Suppressor macrophage treated with lipopolysaccharide for 4 hours (primary cell): ENCODE results near the gene KLHL26.

ENCODE experiments used
- DNase-seq: peaks from one replicate; pipeline ENCODE4 v3.0.0-alpha.2; 2020

The KLHL26 gene

DNA sequence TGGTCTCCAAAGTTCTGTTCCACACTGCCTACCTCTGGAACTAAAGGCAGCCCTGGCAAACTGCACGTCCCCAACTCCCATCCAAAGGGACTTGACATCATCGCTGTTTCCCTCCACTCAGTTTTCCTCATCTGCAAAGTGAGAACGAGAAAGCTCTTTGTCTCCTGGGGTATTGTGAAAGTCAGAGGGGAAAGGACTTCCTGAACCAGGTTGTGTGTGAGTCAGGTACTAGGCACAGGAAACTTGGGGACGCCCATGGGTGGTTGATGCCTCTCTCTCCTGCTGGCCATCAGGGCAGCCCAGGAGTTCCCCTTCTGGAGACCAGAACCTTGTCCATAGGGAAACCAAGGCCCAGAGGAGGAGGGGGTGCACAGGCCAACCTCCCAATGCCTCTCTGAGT lies 35.0 kb upstream of the KLHL26 start:
- DNase-seq, result no peak

DNA sequence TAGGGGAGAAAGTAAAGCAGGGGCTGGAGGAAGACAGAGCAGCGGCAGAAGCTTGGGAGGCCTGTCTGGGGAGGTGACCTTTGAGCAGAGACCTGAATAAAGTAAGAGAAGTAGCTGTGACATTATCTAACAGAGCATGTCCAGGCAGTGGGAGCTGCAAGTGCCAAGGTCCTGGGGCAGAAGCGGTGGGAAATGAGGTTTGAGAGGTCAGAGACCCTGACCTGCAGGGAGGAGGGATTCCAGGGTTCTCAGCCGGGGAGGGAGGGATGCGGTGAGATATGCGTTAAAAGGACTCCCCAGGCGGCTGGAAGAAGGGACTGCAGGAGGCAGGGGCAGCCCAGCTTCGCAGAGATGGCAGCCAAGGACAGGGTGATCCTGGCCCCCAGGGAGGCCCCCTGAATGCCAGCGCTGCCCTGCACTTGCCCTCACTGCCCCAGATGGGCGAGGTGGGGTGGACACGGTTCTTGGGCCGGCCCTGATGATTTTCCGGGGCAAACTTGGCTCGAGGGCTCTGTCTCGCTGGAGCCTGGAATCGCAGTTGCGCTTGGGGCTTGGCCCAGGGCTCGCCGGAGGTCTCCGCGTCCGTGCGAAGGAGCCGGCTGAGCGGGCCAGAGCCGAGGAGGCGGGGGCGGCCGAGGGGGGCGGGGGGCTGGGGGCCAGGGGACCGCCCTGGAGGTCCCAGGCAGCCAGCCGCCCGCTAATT lies 33.4 kb upstream of the KLHL26 start:
- DNase-seq, result peak; percentile 29

DNA sequence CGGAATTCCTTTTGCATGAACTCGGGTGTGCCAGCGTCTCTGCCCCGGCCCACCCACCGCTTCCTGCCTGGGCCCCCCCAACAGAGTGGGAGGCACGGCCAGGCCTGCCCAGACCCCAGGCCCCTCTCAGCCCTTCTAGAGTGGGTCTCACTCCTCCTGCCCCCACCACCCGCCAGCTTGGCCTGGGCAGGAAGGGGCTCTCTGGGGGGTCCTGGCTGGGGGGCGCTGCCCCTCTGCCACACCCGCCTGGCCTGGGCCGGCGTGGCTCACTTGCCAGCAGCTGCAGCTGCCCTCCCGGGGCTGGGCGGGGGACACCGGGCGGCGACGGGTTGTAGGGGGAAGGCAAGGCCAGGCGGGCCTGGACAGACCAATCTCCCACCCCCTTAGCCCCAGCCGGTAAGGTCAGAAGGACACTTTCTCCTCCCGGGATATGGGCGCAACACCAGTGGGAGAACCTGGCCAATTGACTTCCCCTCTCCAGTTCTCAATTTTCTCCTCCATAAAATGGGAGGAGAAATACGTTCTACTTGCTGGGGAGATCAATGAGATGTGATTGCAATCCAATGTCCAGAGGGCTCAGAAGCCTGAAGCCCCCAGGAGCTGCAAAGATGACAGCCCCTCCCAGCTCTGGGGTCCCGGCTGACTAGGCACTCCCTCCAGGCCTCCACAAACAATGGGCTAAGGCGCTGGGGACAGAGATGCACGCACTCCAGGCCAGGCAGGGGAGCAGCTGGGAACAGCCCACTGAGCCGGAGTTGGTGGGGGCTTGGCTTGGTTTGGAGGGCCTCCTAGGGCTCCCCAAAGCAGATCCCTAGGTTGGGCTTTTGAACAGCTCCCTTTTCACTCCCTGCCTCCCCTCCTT lies 32.6 kb upstream of the KLHL26 start:
- no peak for DNase-seq

DNA sequence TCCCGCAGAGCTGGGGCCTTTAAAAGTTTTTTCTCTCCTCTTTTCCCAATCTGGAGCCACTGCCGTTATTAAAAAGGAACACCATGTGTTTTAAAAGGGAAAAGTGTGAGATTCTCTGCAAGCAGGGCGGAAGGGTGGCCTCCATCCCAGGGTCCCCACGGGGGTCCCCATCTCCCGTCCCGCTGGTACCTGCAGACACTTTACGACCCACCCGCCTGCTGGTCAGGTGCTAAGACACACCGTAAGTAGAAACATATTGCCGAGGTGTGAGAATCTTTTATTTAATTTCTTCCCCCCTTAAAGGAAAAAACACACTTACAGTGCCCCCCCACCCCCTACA lies 32.0 kb upstream of the KLHL26 start:
- no peak for DNase-seq

DNA sequence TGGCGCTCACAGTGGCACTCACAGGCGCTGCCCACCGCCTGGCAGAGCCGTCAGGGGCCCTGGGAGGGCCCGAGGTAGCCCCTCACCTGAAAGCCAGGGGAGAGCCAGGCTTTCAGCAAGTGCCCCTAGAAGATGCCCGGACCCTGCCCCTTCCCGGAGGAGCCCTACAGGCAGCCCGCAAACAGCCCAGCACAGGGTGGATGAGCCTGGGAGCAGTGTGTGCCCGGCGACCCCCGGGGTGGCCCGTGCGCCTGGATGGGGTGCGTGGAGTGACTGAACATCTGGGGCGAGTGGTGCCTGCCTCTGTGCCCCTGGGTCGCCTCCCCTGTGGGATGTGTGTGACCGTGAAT lies 31.7 kb upstream of the KLHL26 start:
- DNase-seq, result no peak

DNA sequence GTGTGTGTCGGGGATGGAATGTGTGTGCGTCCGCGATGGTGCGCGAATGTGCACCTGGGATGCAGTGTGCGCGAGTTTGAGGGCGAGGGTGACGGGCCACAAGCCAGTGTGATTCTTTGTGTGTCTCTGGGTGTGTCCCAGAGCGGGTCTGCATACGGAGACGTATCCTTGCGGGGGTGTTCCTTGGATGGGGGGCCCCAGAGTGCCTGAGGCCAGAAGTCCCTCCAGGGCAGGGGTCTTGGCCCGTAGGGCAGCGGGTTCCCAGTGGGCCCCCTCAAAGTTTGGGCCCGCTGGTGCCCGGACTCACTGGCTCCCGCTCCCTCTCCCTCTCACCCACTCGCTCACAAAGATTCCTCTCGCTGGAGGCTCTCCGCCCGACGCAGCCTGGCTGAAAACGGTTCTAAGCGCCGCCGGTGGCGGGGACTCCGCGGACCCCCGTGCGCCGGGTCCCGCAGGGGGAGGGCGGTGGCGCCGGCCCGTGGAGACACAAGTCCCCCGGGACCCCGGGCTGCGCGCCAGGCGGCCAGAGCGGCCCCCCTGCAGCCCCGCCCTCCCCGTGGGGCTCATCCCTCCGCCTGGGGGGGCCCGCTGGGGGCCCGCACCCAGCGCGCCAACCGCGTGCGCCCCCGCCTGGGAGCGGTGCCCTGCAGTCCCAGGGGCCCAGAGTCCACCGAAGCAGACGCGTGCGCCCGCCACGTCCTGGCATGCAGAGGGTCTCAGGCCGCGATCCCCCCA lies 31.1 kb upstream of the KLHL26 start:
- DNase-seq, result no peak

DNA sequence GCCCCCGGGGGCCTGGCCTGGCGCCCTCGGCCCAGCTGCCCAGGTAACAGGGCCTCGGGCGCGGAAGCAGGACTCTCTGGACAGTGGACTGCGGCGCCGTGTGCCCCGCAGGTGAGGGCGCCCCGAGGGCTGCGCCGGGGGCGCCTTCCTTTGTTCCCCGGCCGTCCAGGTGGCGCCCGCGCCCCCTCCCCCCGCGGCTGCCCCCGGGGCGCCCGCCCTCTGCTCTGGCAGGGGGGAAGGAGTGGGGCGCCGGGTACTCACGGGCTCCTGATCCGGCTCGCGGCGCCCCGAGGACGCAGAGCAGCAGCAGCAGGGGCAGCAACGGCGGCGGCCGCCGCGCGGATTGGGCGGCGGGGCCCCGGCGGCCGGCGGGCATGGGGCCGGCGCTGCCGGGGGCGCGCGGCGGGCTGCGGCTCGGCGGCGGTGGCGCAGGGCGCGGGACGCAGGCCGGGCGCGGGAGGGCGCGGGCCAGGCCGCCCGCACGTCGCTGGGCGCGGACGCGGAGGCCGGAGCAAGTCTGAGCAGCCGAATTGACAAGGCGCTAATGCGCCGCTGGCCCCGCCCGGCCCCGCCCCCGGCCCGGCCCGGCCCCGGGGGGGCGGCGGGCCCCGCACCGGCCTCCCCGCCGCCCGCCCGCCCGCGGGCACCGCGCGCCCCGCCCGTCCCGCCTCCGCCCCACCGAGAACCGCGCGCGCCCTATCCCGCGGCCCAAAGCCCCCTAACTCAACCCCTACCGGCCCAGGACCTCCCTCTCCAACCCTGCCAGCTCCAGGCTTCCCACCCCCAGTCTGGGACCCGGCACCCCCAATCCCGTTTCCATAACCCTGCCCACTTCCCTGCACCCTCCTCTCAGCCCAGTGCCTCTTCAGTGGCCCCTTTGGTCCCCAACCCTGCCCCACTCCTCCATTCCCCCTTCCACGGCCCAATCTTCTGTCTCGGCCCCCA lies 30.3 kb upstream of the KLHL26 start, which contains the start of gene CRLF1:
Gene CRLF1 (minus strand): TSS at position 519 of the 945 bp plus-strand sequence. CDS start 143 bp downstream, at position 376.
- no peak for DNase-seq

DNA sequence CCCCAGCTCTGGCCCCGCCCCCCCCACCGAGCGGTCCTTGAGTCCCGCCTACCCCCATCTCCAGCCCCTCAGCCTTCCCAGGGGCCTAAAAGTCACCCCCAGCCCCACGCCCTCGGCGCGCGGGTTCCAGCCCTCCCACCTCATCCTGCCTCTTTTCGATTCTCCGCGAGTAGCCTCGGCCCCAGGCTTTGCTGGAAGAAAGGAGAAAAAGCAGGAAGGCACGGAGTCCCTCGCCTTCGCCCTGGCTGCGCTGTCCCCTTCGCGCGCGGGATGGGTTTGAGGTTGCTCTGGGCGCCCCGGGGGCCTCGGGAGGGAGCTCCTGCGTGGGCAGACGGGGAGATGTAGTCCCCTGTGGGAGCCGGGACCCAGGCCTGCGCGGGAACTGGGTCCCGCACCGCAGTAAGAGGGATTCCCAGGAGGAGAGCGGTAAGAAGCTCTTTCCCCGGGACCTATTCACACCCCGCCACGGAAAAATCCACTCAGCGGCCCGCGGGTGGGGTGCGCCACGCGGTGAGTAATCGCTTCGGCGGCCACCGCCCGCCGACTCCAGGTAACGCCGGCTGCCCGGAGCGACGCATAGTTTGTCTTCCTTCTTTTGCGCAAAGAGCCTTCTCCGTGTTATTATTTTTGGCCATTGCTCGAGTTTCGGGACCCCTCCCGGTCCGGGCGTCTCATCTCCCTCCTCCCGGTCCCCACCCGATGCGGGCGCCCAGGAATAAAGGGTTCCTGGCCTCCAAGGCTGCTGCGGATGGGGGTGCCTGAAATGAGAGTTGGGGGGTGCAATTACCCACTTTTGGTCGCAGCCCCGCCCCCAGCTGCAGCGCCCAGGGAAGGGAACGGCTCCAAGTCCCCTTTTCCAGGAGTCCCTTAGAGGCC lies 29.4 kb upstream of the KLHL26 start:
- no peak for DNase-seq

DNA sequence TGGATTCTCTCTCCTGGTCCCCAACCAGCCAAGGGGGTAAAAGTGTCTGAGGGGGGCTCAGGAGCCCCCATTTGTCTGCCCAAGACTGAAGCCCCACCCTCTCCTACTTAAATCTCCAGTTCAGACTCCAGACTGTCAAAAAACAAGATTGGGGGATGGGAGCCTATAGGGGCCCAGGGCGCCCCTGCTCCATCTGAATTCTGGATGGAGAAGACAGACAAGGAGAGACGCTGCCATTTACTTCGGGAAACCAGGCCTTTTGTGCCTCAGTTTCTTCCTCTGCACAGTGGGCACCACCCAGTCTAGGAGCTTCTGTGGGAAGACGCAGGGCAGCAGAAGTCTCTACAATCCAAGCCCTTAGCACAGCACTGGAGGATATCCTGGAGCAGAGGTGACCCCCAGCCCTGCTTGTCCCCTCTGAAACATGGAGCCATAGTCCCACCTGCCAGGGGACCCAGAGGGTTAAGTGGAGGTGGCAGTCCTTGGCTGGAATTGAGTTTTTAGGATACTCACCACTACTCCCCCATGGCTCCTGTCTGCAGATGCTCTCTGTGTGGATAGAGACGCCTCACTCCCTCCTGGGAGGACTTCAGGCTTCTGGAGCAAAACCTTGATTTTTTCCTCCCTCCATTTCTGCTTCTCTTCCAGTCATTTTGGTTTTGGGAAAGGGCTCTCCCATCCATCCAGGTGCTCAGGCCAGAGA lies 28.6 kb upstream of the KLHL26 start:
- no peak for DNase-seq

DNA sequence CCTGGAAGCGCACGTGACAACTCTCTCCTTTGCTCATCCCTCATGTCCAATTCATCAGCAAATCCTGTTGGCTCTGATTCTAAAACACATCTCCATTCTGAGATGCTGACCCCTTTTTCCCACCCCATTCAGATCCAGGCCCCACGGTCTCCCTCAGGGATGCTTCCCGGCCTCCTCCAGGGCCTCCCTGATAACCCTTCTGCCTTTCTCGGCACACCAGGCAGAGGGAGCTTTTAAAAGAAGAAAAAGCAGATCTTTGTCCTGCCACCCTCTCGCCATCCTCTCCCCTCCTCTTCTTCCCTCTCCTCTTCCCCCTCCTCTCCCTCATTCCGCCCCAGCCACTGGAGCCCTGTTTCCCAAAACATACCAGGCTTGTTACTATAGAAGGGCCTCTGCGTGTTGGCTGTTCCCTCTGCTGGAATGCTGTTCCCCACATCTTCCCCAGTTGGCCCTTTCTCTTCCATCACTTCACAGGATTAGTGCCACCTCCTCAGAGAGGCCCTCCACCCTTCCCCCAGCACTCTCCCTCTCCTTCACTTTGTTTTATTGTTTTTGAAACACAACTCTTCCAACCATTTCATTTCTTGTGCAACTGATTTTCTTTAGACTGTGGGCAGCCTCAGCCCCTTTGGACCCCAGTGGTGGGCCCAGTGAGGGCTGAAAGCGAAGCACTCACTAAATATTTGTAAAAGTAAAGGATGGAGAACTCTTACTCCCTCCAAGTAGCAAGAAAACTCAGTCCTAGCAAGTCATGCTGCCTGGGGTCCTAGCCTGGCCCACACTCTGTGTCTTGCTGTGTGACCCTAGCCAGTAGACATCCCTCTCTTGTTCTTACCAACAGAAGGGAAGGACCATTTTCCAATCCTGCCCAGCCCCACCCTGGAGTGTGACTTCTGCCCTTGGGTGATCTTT lies 27.8 kb upstream of the KLHL26 start:
- DNase-seq, result no peak

DNA sequence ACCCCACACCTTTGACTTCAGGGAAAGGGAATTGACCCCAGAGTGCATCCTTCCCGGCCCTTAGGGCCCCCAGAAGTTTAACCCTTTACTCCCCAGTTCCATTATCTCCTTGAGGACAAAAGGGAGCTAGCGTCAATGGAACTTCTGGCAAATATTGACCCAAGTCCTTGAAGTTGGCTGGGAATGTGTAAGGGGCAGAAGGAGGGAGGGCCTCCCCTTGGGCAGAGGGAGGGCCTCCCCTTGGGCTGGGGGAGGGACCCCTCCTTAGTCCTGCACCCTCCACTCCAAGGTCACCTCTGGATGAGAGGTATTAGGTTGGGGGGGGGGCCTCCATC lies 27.1 kb upstream of the KLHL26 start:
- DNase-seq, result no peak

DNA sequence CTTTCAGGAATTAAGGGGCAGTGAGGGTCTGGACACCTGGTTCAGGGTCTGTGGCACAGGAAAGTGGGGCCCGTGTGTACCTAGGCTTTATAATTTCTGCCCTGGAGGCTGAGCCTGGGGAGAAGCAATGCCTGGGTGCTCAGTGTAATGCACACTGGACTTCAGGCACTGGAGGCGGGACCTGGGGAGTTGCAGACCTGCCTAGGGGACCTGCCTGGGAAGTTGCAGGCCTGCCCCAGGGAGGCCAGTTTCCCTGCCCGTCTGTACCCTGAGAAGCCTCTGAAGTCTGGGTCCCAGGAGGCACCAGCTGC lies 26.6 kb upstream of the KLHL26 start:
- DNase-seq, result no peak

DNA sequence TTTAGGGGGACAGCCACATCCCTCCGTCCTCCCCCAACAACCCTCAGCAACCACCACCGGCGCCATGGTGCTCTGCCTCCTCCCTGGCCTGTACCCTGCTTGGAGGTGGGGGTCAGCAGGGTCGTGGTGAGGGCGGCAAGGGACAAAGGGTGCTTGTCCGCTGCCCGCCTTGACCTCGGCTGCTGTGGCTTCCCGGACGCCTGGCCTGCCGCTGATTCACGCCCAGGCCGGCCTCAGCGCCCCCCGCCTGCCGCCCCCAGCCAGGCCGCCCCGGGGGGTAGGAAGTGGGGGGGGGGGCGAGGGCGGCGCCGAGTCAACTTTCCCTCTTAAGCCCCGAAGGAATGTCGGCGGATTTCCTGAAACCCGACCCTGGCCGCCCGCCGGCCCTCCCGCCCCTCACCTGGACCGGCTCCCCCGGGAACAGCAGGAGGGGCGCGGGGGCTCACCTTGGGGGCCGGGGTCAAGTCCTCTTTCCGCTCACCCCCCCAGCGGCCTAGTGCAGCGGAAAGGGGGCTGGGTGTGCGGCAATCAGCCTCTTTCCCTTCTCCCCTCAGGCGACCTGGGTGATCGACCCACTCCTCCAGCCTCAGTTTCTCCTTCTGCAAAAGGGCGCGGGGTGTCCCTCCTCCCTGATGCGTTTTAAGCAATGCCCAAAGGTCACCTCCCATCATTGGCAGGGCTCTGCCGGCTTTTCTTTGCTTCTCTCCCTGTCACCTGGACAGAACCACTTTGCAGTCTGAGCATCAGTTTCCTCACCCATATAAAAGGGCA lies 26.1 kb upstream of the KLHL26 start:
- no peak for DNase-seq

DNA sequence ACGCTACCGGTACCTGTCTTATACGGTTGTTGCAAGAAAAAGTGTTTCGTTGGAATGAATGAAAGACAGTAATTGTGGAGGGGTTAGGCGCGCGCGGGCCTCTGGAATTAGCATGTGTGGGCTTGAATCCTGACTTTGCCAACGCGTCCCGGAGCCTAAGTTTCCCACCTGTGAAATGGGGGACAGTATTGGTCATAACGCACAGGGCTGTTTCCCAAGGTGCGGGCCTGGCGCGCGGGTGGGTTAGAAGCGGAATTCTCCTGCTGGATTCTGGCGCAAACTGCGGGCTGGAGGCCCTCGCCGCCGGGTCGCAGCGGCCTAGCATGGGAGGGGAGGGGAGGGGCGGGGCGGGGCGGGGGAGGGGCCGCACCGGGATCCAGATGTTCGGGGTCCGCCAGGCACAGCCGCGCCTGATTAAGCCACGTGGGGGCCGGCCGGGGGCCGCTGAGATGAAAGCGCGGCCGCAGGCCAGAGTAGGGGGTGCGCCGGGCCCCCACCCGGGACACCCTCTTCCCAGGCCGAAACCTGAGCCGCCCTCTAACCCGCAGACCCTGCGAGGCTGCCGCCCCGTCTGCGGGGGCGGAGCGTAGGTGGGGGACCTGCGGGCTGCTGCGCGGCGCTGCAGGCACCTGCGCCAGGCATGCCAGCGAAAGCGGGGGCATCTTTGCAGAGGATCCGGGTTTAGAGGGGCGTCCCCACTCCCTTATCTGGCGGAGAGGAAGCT lies 25.3 kb upstream of the KLHL26 start:
- DNase-seq, result no peak

DNA sequence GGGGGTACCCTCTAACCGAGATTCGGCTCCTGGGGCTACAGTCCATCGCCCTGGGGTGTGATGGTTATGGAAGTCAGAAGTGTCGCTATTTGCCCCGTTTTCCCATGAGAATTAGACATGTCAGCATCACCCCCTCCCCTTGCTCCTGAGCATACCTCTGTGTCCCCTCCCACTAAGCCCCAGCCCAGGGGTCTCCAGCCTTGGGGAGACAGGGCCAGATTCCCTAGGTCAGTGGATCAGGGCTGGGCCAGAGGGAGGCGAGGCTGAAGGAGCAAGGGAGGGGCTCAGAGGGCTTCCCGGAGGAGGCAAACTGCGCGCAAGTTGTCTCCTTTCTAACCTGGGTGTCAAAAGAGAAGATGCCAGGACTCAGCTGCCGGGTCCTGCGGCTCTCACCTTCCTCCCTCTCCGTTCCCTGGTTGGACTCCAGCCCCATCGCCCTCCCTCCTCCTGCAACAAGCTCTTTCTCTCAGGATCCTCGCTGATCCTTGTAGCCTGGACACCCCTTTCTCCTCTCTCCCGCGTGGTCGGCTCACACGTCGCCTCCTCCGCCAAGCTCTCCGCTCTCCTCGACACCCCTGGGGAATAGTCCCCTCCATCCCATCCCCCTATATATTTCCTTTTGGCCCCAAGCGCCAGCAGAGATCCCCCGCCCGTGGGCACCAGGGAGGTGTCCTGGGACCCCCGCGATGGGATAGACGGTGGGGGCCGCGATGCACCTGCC lies 24.6 kb upstream of the KLHL26 start:
- DNase-seq, result no peak

DNA sequence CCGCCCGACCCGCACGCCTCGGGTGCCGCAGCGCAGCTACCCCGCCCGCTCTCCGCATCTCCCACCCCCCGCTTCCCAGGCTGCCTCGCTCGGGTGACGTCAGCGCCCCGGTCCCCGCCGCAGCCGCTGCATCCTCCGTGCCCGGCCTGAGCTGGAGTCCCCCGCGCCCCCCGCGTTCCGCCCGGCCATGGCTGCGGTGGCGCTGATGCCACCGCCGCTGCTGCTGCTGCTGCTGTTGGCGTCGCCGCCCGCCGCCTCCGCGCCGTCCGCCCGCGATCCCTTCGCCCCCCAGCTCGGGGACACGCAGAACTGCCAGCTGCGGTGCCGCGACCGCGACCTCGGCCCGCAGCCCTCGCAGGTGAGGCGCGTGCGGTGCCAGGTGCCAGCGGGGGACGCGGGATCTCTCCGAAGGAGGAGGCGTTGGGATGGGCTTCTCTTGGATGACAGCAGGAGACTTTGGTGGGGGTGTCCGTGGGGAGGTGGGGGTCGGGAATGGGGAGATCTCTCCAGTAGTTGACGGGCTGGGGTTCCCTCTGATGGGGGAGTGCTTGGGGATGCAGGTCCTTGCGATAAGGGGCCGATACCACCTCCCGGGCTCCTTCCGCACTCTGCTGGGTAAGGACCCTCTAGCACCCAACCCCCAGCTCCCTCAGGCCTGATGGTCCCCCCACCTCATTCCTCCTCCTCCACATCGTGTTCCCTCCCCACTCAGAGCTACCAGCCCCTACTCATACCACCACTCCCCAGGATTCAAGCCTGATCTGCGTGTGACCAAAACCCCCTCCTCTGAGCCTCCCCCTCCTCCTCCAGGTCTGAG lies 23.8 kb upstream of the KLHL26 start, which contains the start of gene TMEM59L:
Gene TMEM59L (plus strand): TSS at position 99 of the 817 bp plus-strand sequence. CDS start 89 bp downstream, at position 188.
- DNase-seq, result no peak
